Lower lobe of right lung (tissue), 2 donors: ENCODE measurements around the gene ARHGEF6. TPM values are rescaled to one million over a fixed set of nuclear protein-coding genes. Genes with fewer than 3 reads are reported as not detected.

Experiments
- ATAC-seq, 2 donors: fragments of 200-7000 bp; cut with Tn5 transposase; one replicate each; pipeline ENCODE4 v1.9.1; 2020 to 2022; ENCODE audit warnings: mild to moderate bottlenecking in 2 of 2, moderate library complexity in 2 of 2
- DNase-seq: peaks from one replicate; pipeline ENCODE4 v3.0.0-alpha.2; 2020
- H3K27ac ChIP-seq: fragments of 200-600 bp; one replicate; pipeline ENCODE4 v1.8.0; 2022
- H3K27me3 ChIP-seq: fragments of 200-600 bp; one replicate; pipeline ENCODE4 v1.8.0; 2022; ENCODE audit warnings: low read depth
- H3K36me3 ChIP-seq: fragments of 200-600 bp; one replicate; pipeline ENCODE4 v1.8.0; 2022; ENCODE audit warnings: mild to moderate bottlenecking
- H3K4me1 ChIP-seq: fragments of 200-600 bp; one replicate; pipeline ENCODE4 v1.8.0; 2022
- H3K4me3 ChIP-seq: fragments of 200-600 bp; one replicate; pipeline ENCODE4 v1.8.0; 2022; ENCODE audit warnings: mild to moderate bottlenecking
- H3K9me3 ChIP-seq: fragments of 200-600 bp; one replicate; pipeline ENCODE4 v1.8.0; 2022
- CTCF ChIP-seq: fragments of 200-600 bp; IDR thresholded peaks from one replicate; pipeline ENCODE4 v1.8.0; 2022; ENCODE audit warnings: antibody characterized with exemption, mild to moderate bottlenecking
- intact Hi-C: fragments of 100-400 bp; cut with DNase I; formaldehyde crosslinking; loops from one replicate; pipeline ENCODE4 v1.11.0; 2022
- total RNA-seq: library from RNA; stranded (reverse); fragmentation: NEBNext Ultra II Directional; extraction: Animal tissue kit (Norgen Biotek cat#: 25700); gene quantifications from one replicate; pipeline ENCODE4 v1.2.1, GENCODE V29; 2021
- donor health status: DM: no; HTN: yes; CAD: no; lungs with severe emphysema.

ARHGEF6 gene
- total RNA-seq, 1 donor from 2014 or later = 33.7 TPM

GRCh38 chrX:136752796-136753195 lies 27.9 kb downstream of the ARHGEF6 start:
- DNase-seq (no peak), ATAC-seq (no peak)
- H3K27me3 ChIP-seq = no peaks in the 10 kb centered on the region
- H3K27ac ChIP-seq = no peak overlapping the region
- H3K9me3 ChIP-seq = no peaks in the 10 kb centered on the region
- H3K36me3 ChIP-seq = no peaks in the 10 kb centered on the region
- intact Hi-C loops = no loop called here
- no peak overlapping the region for H3K4me3 ChIP-seq
- peaks cover 2% of the 10 kb centered on the region for H3K4me1 ChIP-seq
- no peak for TF ChIP-seq CTCF

- TF ChIP-seq CTCF = no peak
- no peak for DNase-seq
- Histone ChIP-seq H3K4me1 (peaks cover 6% of the 10 kb centered on the region), H3K4me3 (no peak overlapping the region), H3K36me3 (no peaks in the 10 kb centered on the region), H3K9me3 (no peaks in the 10 kb centered on the region), H3K27me3 (no peaks in the 10 kb centered on the region), H3K27ac (no peak overlapping the region)
- ATAC-seq = no peak
- intact Hi-C loops = no loop called here
Measured at GRCh38 chrX:136752346-136752745, 28.4 kb downstream of the ARHGEF6 start.

GRCh38 chrX:136750364-136750763 lies 30.4 kb downstream of the ARHGEF6 start:
- H3K36me3 ChIP-seq = no peaks in the 10 kb centered on the region
- H3K27me3 ChIP-seq = no peaks in the 10 kb centered on the region
- no peak for DNase-seq
- H3K4me1 ChIP-seq = peaks cover 26% of the 10 kb centered on the region
- no peak overlapping the region for H3K27ac ChIP-seq
- H3K9me3 ChIP-seq = no peaks in the 10 kb centered on the region
- ATAC-seq = no peak
- H3K4me3 ChIP-seq = no peak overlapping the region
- no peak for TF ChIP-seq CTCF
- intact Hi-C loops = no loop called here

GRCh38 chrX:136747003-136747986 lies 33.4 kb downstream of the ARHGEF6 start:
- Histone ChIP-seq H3K36me3 (no peaks in the 10 kb centered on the region), H3K4me3 (no peak overlapping the region), H3K4me1 (peaks cover 35% of the 10 kb centered on the region), H3K9me3 (no peaks in the 10 kb centered on the region), H3K27ac (peak overlapping the region; percentile 41), H3K27me3 (no peaks in the 10 kb centered on the region)
- DNase-seq = no peak
- peak in 1 of 2 donors; percentile 42 for ATAC-seq
- TF ChIP-seq CTCF = no peak
- intact Hi-C loops = no loop called here

GRCh38 chrX:136745215-136746173 lies 35.2 kb downstream of the ARHGEF6 start:
- Histone ChIP-seq H3K4me3 (no peak overlapping the region), H3K27me3 (no peaks in the 10 kb centered on the region), H3K4me1 (peaks cover 35% of the 10 kb centered on the region), H3K36me3 (no peaks in the 10 kb centered on the region), H3K27ac (no peak overlapping the region), H3K9me3 (no peaks in the 10 kb centered on the region)
- TF ChIP-seq CTCF = no peak
- DNase-seq (no peak), ATAC-seq (no peak)
- intact Hi-C loops = no loop called here
